GM12878 (cell line): ENCODE data around the gene ABCG1. TPM values are rescaled to one million over a fixed set of nuclear protein-coding genes. Genes with fewer than 3 reads are reported as not detected.

Experiments used
- RAD51 ChIP-seq: fragments of 450-650 bp; IDR thresholded peaks from 2 replicates; pipeline ENCODE4 v1.6.1; 2016; ENCODE audit warnings: moderate library complexity, mild to moderate bottlenecking, inconsistent platforms
- RB1 ChIP-seq: fragments of 450-650 bp; formaldehyde crosslinking; IDR thresholded peaks from 2 replicates; pipeline ENCODE4 v1.6.1; 2017; ENCODE audit warnings: mild to moderate bottlenecking, borderline replicate concordance
- SMARCA5 ChIP-seq: fragments of 450-650 bp; IDR thresholded peaks from 2 replicates; pipeline ENCODE4 v1.6.1; 2017; ENCODE audit warnings: mild to moderate bottlenecking
- SMC3 ChIP-seq: IDR thresholded peaks from 2 replicates; pipeline ENCODE4 v1.6.1; 2011; ENCODE audit warnings: low read length, improper control_type of control experiment, borderline replicate concordance
- SPI1 ChIP-seq: IDR thresholded peaks from 2 replicates; pipeline ENCODE4 v1.6.1; 2011; ENCODE audit warnings: low read depth, mild to moderate bottlenecking, low read length, moderate library complexity, borderline replicate concordance; ENCODE audit not compliant: insufficient read depth
- YBX1 ChIP-seq: fragments of 450-650 bp; IDR thresholded peaks from 2 replicates; pipeline ENCODE4 v1.6.1; 2016; ENCODE audit warnings: antibody characterized with exemption
- ZNF622 ChIP-seq: fragments of 450-650 bp; IDR thresholded peaks from 2 replicates; pipeline ENCODE4 v1.6.1; 2017; ENCODE audit warnings: mild to moderate bottlenecking, inconsistent platforms
- ZSCAN29 ChIP-seq: fragments of 450-650 bp; IDR thresholded peaks from 2 replicates; pipeline ENCODE4 v1.6.1; 2017; ENCODE audit warnings: mild to moderate bottlenecking, moderate library complexity
- polyA plus RNA-seq, 11 experiments: library from polyadenylated mRNA; depleted of rRNA in 4 of 11; unstranded in 6 of 11; stranded (reverse) in 5 of 11; fragments of >200 nt; fragmentation: Nextera tagmentation in 4 of 11; fragmentation: Illumina TruSeq in 1 of 11; extraction: Ambion mirVana in 4 of 11; extraction: Trizol in 1 of 11; gene quantifications; 1 replicate in 1 of 11; 2 replicates in 10 of 11; pipeline versions ENCODE4 v1.2.1 to v1.2.3, GENCODE V29; 2011 to 2016; ENCODE audit warnings: inconsistent platforms in 2 of 11, missing spikeins in 2 of 11, low read depth in 1 of 11
- total RNA-seq, 4 experiments: library from RNA; depleted of rRNA in 3 of 4; stranded (reverse); fragments of >200 nt in 3 of 4; fragmentation: Illumina TruSeq in 1 of 4; extraction: Trizol in 1 of 4; gene quantifications; 2 replicates each; pipeline versions ENCODE4 v1.2.1 to v1.2.3, GENCODE V29; 2013 to 2021
- TF ChIP-seq, protein P1 (sequence below): IDR thresholded peaks from 2 replicates; pipeline ENCODE4 v1.6.1; 2011; ENCODE audit warnings: low read depth, mild to moderate bottlenecking, low read length, moderate library complexity, borderline replicate concordance; ENCODE audit errors: extremely low read depth
- TF ChIP-seq, protein P2 (sequence below): fragments of 450-650 bp; IDR thresholded peaks from 2 replicates; pipeline ENCODE4 v1.6.1; 2017; ENCODE audit warnings: mild to moderate bottlenecking, moderate library complexity

Gene ABCG1
- total and polyA plus RNA-seq, 10 of the 15 experiments (the other 5 are each of a cell fraction or from before 2014, with no cell fraction given) = 0.59 to 19.3 (median 5.7) TPM

DNA sequence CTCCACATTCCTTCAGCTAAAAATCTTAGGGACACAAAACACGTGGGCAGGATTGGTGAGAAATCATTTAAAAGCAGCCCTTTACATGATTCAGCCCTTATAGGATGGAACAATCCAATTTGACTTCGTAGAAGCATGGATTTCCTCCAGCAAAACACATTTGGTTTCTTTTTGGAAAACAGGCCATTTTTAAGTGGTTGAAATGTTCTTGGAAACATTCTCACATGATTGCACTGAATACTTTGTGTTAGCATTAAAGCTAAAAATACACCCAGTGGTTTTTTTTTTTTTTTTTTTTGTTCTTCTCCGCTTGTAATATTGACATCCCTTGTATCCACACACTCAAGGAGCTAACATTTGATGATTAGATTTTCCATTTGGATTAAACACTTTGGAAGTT lies 42.1 kb upstream of the ABCG1 start (continued):
- TF ChIP-seq, protein P1, sequence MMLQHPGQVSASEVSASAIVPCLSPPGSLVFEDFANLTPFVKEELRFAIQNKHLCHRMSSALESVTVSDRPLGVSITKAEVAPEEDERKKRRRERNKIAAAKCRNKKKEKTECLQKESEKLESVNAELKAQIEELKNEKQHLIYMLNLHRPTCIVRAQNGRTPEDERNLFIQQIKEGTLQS = no peak
- TF ChIP-seq ZSCAN29 = no peak
- TF ChIP-seq SMARCA5 = no peak
- no peak for TF ChIP-seq ZNF622
- TF ChIP-seq SMC3 = no peak
- TF ChIP-seq RB1 = no peak
- TF ChIP-seq YBX1 = no peak
- TF ChIP-seq, protein P2, sequence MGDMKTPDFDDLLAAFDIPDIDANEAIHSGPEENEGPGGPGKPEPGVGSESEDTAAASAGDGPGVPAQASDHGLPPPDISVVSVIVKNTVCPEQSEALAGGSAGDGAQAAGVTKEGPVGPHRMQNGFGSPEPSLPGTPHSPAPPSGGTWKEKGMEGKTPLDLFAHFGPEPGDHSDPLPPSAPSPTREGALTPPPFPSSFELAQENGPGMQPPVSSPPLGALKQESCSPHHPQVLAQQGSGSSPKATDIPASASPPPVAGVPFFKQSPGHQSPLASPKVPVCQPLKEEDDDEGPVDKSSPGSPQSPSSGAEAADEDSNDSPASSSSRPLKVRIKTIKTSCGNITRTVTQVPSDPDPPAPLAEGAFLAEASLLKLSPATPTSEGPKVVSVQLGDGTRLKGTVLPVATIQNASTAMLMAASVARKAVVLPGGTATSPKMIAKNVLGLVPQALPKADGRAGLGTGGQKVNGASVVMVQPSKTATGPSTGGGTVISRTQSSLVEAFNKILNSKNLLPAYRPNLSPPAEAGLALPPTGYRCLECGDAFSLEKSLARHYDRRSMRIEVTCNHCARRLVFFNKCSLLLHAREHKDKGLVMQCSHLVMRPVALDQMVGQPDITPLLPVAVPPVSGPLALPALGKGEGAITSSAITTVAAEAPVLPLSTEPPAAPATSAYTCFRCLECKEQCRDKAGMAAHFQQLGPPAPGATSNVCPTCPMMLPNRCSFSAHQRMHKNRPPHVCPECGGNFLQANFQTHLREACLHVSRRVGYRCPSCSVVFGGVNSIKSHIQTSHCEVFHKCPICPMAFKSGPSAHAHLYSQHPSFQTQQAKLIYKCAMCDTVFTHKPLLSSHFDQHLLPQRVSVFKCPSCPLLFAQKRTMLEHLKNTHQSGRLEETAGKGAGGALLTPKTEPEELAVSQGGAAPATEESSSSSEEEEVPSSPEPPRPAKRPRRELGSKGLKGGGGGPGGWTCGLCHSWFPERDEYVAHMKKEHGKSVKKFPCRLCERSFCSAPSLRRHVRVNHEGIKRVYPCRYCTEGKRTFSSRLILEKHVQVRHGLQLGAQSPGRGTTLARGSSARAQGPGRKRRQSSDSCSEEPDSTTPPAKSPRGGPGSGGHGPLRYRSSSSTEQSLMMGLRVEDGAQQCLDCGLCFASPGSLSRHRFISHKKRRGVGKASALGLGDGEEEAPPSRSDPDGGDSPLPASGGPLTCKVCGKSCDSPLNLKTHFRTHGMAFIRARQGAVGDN = no peak
- no peak for TF ChIP-seq SPI1
- no peak for TF ChIP-seq RAD51
